VCaP (cell line): ENCODE results near the gene ATP10A.

ENCODE experiments used
- H3K27ac ChIP-seq: fragments of 450-650 bp; 2 replicates; pipeline ENCODE4 v1.5.1; 2017
- CTCF ChIP-seq: fragments of 450-650 bp; conservative IDR thresholded peaks from 2 replicates; pipeline ENCODE4 v1.5.1; 2017; ENCODE audit warnings: mild to moderate bottlenecking, moderate library complexity

Gene ATP10A

DNA sequence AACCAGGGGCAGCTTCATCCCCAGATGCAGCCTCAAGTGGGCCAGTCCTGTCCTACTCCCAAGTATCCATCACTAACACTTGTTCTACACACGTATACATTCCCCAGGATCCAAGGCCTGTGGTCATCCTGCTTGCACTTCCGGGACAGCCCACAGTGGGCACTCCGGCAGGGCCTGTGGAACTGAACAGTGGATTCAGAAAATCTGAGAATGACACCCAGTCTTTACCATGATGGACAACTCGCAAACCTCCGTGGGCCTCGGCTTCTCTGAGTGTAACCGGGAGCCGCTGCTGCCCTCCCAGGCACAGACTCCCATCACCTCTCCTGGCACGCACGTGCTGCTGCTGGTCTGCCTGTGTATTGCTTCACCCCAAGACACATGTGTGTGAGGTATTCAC is 59.6 kb downstream of the ATP10A start:
- no peak for TF ChIP-seq CTCF
- H3K27ac ChIP-seq: no peak overlapping the region

GRCh38 chr15:25803036-25803435 is 60.1 kb downstream of the ATP10A start:
- H3K27ac ChIP-seq: no peak overlapping the region
- TF ChIP-seq CTCF: no peak

GRCh38 chr15:25802285-25802830 is 60.8 kb downstream of the ATP10A start:
- no peak for TF ChIP-seq CTCF
- no peak overlapping the region for H3K27ac ChIP-seq

- no peak for TF ChIP-seq CTCF
- no peak overlapping the region for H3K27ac ChIP-seq
These were observed 61.4 kb downstream of the ATP10A start for GRCh38 chr15:25801586-25802284.

DNA sequence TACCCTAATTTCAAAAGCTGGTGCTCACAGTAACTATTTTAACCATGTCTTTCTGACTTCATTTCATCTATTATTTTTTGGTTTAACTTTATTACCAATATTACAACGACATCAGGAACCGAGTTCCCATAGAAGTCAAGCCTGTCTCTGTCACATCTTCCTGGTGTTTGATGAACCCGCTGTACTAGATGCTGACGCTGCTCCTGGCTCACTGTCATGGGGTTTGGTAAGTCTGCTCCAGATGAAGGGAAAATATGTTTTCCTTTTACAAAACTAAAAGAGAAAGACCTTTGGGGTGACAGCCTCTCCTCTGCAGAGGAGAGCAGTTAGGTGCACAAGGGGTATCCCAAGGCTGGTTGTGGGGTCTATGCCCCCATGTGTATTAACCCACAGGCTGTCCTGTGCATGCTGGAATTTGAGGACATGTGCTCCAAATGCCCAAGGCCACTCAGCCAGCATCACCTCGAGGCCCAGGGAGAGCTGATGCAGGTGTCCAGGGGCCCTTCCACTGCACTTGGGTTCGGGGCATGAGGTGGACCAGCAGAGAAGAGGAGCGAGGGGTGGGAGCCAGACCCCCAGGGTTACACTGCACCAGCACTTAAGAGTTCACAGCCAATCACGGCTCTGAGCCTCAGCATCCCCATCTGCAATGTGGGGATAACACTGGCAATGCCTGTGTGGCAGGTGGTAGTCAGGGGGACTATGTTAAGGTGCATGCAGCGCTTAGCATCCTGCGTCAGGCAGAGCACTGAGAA is 62.2 kb downstream of the ATP10A start:
- H3K27ac ChIP-seq: no peak overlapping the region
- no peak for TF ChIP-seq CTCF

GRCh38 chr15:25799906-25800700 is 63.0 kb downstream of the ATP10A start:
- no peak overlapping the region for H3K27ac ChIP-seq

More at GRCh38 chr15:25799906-25800700, 63.0 kb downstream of the ATP10A start:
- TF ChIP-seq CTCF: no peak
